Chondrocyte (in vitro differentiated cells): ENCODE results near the gene SPECC1L. TPM values are rescaled to one million over a fixed set of nuclear protein-coding genes. Genes with fewer than 3 reads are reported as not detected.
A peak's percentile ranks its signal among the peaks of the same experiment; 100 is the strongest.

Source experiments
- DNase-seq: peaks from one replicate; pipeline ENCODE4 v3.0.0; 2021; ENCODE audit warnings: mixed read lengths, low spot score
- H3K27ac Mint-ChIP-seq: one replicate; pipeline ENCODE4 v1.8.0; 2021; ENCODE audit warnings: mild to moderate bottlenecking, moderate library complexity, mixed read lengths; ENCODE audit not compliant: unreplicated experiment
- H3K27me3 Mint-ChIP-seq: 2 replicates; pipeline ENCODE4 v1.8.0; 2021; ENCODE audit warnings: low read depth, mixed read lengths
- H3K36me3 Mint-ChIP-seq: 2 replicates; pipeline ENCODE4 v1.8.0; 2021; ENCODE audit warnings: low read depth, mixed read lengths
- H3K4me1 Mint-ChIP-seq: 2 replicates; pipeline ENCODE4 v1.8.0; 2021; ENCODE audit warnings: low read depth, mild to moderate bottlenecking, mixed read lengths
- H3K4me3 Mint-ChIP-seq: one replicate; pipeline ENCODE4 v1.8.0; 2021; ENCODE audit warnings: mild to moderate bottlenecking, moderate library complexity, mixed read lengths; ENCODE audit not compliant: unreplicated experiment
- H3K9me3 Mint-ChIP-seq: 2 replicates; pipeline ENCODE4 v1.8.0; 2021; ENCODE audit warnings: low read depth, mixed read lengths
- long read RNA-seq: library from polyadenylated mRNA; stranded (forward); transcript quantifications from one replicate; pipeline ENCODE4 v2.0.0, GENCODE V29; 2021
- total RNA-seq: library from RNA; stranded (reverse); gene quantifications from 3 replicates; pipeline ENCODE4 v1.2.1, GENCODE V29; 2021
- TF ChIP-seq, protein P1 (sequence below): fragments of 200-600 bp; sonication (generic); IDR thresholded peaks from 2 replicates; pipeline ENCODE4 v1.5.0; 2021; ENCODE audit warnings: antibody characterized with exemption, mild to moderate bottlenecking, moderate library complexity

SPECC1L gene, protein sequence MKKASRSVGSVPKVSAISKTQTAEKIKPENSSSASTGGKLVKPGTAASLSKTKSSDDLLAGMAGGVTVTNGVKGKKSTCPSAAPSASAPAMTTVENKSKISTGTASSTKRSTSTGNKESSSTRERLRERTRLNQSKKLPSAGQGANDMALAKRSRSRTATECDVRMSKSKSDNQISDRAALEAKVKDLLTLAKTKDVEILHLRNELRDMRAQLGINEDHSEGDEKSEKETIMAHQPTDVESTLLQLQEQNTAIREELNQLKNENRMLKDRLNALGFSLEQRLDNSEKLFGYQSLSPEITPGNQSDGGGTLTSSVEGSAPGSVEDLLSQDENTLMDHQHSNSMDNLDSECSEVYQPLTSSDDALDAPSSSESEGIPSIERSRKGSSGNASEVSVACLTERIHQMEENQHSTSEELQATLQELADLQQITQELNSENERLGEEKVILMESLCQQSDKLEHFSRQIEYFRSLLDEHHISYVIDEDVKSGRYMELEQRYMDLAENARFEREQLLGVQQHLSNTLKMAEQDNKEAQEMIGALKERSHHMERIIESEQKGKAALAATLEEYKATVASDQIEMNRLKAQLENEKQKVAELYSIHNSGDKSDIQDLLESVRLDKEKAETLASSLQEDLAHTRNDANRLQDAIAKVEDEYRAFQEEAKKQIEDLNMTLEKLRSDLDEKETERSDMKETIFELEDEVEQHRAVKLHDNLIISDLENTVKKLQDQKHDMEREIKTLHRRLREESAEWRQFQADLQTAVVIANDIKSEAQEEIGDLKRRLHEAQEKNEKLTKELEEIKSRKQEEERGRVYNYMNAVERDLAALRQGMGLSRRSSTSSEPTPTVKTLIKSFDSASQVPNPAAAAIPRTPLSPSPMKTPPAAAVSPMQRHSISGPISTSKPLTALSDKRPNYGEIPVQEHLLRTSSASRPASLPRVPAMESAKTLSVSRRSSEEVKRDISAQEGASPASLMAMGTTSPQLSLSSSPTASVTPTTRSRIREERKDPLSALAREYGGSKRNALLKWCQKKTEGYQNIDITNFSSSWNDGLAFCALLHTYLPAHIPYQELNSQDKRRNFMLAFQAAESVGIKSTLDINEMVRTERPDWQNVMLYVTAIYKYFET
- total RNA-seq = 78.7 to 92.6 TPM (median 91.3 TPM) in 3 replicates
- long read RNA-seq, full-length matches to known transcripts = 17 of 30 reads
- long read RNA-seq, partial matches to known transcripts = 5 of 30 reads
- long read RNA-seq, other reads (novel, unspliced or antisense) = 8 of 30 reads

DNA sequence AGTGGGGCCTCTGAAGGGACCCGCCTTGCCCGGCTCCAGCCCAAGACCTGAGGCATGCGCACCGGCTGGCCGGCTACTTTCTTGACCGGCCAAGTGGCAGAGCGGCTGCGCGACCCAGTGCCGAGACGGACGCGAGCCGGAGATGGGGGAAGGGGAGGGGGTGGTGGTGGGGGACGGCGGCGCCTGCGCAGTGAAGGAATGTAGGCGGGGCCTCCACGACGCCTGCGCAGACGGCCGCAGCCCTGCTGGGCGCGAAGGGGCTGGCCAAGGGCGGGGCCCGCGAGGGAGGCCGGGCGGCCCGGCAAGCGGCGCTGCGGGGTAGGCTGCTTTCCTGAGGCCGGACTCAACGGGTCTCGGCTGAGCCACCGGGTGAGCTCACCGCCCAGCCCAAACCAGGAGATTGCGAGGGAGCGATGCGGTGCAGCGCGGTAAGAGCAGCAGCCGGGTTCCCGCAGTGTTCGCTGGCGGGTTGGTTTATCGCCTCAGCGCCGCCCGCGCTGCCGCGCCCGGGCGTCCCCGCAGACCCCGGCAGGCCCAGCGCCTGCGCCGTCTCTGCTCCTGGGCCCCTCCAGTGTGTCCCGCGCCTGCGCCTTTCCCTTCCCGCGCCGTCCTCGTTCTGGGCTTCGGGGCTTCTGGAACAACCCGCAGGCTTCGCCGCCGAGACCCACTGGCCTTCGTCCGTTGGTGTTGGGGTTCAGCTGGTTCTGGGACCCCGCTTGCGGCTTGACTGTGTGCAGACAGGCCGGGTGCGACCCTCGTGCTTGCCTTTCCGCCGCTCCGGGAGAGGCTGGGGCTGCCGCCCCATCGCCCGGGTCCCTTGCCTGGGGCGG is at the start of gene SPECC1L:
Gene SPECC1L (plus strand): TSS at position 276 of the 830 bp plus-strand sequence. CDS start 31,401 bp downstream, outside the sequence.
- H3K27me3 Mint-ChIP-seq = no peaks in the 10 kb centered on the region
- no peaks in the 10 kb centered on the region for H3K36me3 Mint-ChIP-seq
- TF ChIP-seq, protein P1, sequence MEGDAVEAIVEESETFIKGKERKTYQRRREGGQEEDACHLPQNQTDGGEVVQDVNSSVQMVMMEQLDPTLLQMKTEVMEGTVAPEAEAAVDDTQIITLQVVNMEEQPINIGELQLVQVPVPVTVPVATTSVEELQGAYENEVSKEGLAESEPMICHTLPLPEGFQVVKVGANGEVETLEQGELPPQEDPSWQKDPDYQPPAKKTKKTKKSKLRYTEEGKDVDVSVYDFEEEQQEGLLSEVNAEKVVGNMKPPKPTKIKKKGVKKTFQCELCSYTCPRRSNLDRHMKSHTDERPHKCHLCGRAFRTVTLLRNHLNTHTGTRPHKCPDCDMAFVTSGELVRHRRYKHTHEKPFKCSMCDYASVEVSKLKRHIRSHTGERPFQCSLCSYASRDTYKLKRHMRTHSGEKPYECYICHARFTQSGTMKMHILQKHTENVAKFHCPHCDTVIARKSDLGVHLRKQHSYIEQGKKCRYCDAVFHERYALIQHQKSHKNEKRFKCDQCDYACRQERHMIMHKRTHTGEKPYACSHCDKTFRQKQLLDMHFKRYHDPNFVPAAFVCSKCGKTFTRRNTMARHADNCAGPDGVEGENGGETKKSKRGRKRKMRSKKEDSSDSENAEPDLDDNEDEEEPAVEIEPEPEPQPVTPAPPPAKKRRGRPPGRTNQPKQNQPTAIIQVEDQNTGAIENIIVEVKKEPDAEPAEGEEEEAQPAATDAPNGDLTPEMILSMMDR = peak; percentile 63
- DNase-seq = no peak
- H3K27ac Mint-ChIP-seq = peak within 1 kb of the TSS; percentile 86
- H3K9me3 Mint-ChIP-seq = no peaks in the 10 kb centered on the region
- peaks cover 44% of the 10 kb centered on the region for H3K4me1 Mint-ChIP-seq
- H3K4me3 Mint-ChIP-seq = peak within 1 kb of the TSS; percentile 77

DNA sequence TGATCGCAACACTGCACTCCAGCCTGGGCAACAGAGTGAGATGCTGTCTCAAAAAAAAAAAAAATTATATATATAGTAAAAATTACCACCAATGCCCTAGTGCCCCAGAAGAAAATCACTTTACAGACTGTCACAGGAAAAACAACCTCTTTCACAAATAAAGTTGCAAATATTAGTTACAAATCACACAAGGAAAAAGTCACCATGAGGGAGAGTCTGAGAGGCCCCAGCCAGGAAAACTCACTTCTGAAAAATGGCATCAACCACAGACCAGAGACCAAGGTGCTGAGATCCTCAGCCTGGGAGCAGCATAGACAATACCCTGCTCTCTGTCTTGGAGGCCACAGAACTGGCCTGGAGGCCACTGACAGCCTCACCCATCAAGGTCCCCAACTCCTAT is 46.2 kb upstream of the SPECC1L start:
- Mint-ChIP-seq H3K27me3 (no peaks in the 10 kb centered on the region), H3K9me3 (peaks cover 4% of the 10 kb centered on the region), H3K27ac (no peak overlapping the region), H3K4me1 (no peaks in the 10 kb centered on the region), H3K4me3 (no peak overlapping the region), H3K36me3 (peaks cover 28% of the 10 kb centered on the region)
- TF ChIP-seq, protein P1 = no peak
- DNase-seq = peak; percentile 28

DNA sequence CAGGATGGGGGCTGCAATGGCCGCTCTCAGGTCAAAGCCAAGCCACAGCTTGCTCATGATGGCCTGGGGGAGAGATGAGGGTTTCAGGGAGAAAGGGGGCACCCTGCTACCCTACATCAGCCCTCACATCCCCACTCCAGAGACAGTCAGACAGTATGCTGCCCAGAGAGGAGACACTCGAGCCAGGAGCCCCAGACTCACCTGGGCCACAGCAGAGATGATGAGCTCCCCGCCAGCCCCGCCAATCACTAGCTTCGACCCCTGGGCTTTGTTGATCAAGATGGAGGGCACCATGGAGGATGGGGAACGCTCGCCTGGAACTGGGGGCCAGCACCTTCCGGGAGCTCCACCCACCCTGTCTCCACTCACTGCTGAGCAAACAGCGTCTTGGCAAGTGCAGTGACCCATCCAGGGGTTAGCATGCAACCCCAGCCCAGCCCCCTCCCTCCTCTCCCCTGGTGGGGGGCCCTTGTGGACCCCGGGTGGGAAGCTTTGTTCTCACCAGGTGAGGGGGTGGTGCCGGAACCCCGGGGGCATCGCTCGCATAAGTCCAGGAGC is 45.5 kb upstream of the SPECC1L start:
- Mint-ChIP-seq H3K27ac (no peak overlapping the region), H3K36me3 (peaks cover 24% of the 10 kb centered on the region), H3K9me3 (peaks cover 4% of the 10 kb centered on the region), H3K4me1 (no peaks in the 10 kb centered on the region), H3K4me3 (no peak overlapping the region), H3K27me3 (no peaks in the 10 kb centered on the region)
- DNase-seq = peak; percentile 61
- TF ChIP-seq, protein P1 = no peak

DNA sequence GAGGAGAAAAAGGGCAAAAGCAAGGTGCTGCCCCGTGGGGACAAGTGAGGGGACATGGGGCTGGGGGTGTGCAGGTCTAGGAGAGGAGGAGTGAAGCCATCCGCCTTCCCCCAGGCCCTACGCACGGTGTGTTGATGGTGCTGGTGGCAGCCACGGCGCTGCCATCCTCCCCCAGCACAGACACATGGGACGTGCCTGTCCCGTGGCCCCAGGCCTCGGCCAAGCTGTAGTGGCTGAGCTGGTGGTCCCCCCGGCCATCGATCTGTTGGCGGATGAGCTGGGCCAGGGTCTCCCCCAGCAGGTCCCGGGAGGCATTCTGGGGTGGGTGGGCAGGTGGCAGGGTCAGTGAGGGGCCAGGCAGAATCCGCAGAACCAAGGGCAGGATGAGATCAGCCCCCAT is 44.7 kb upstream of the SPECC1L start:
- H3K36me3 Mint-ChIP-seq = peaks cover 23% of the 10 kb centered on the region
- DNase-seq = no peak
- peaks cover 4% of the 10 kb centered on the region for H3K9me3 Mint-ChIP-seq
- H3K4me3 Mint-ChIP-seq = no peak overlapping the region
- TF ChIP-seq, protein P1 = no peak
- no peaks in the 10 kb centered on the region for H3K4me1 Mint-ChIP-seq
- H3K27ac Mint-ChIP-seq = no peak overlapping the region
- H3K27me3 Mint-ChIP-seq = no peaks in the 10 kb centered on the region
